A549 (cell line): ENCODE measurements around the gene APOBEC4. TPM values are rescaled to one million over a fixed set of nuclear protein-coding genes. Genes with fewer than 3 reads are reported as not detected.

Experiments used
- ATAC-seq, 2 experiments: fragments of 200-7000 bp in 1 of 2; fragments of >200 bp in 1 of 2; cut with Nextera tagmentation in 1 of 2; cut with Tn5 transposase in 1 of 2; 3 replicates each; pipeline versions ENCODE4 v1.8.0 to v1.9.1; 2018 to 2020; ENCODE audit warnings: mild to moderate bottlenecking in 1 of 2, moderate library complexity in 1 of 2
- CTCF ChIA-PET: fragments of 300-600 bp; sonication (Branson Sonifier 250); formaldehyde crosslinking; extraction: SDS; loops from one replicate; lab custom pipeline; 2021; ENCODE audit warnings: antibody characterized with exemption, inconsistent platforms; lab: Yijun Ruan, JAX
- POLR2A ChIA-PET: fragments of 350-600 bp; formaldehyde crosslinking; extraction: SDS; loops from one replicate; lab custom pipeline; 2021; ENCODE audit warnings: antibody characterized with exemption, inconsistent platforms; lab: Yijun Ruan, JAX
- DNase-seq, 2 experiments: peaks; one replicate each; pipeline versions ENCODE4 v3.0.0 to v3.0.0-alpha.2; 2011 to 2016; ENCODE audit warnings: low read depth in 1 of 2, low spot score in 1 of 2
- FAIRE-seq: peaks from 2 replicates; lab custom pipeline; 2011; peaks lifted over from hg19 to GRCh38; lab: Jason Lieb, UNC
- H3K27ac ChIP-seq, 2 experiments: fragments of >200 bp; sonication (Bioruptor Twin); formaldehyde crosslinking; 3 replicates each; pipeline ENCODE4 v1.5.1; 2016 to 2017
- H3K4me1 ChIP-seq: fragments of >200 bp; sonication (Bioruptor Twin); formaldehyde crosslinking; 3 replicates; pipeline ENCODE4 v1.6.1; 2016
- H3K4me2 ChIP-seq: fragments of >200 bp; sonication (Bioruptor Twin); formaldehyde crosslinking; 3 replicates; pipeline ENCODE4 v1.6.1; 2016
- H3K4me3 ChIP-seq: fragments of >200 bp; sonication (Bioruptor Twin); formaldehyde crosslinking; 3 replicates; pipeline ENCODE4 v1.5.1; 2016
- H3K9me3 ChIP-seq: fragments of >200 bp; sonication (Bioruptor Twin); formaldehyde crosslinking; 3 replicates; pipeline ENCODE4 v1.6.1; 2016
- ESRRA ChIP-seq: fragments of 150-350 bp; IDR thresholded peaks from 2 replicates; pipeline ENCODE4 v1.6.1; 2014; ENCODE audit warnings: mild to moderate bottlenecking, low read length, borderline replicate concordance
- FOXS1 ChIP-seq: fragments of 250-450 bp; sonication (Bioruptor Pico); IDR thresholded peaks from 2 replicates; pipeline ENCODE4 v1.5.0; 2020; ENCODE audit warnings: mild to moderate bottlenecking, moderate library complexity
- GATA3 ChIP-seq: IDR thresholded peaks from 2 replicates; pipeline ENCODE4 v1.6.1; 2012; ENCODE audit warnings: borderline replicate concordance
- HDAC2 ChIP-seq: fragments of 200-600 bp; sonication (generic); IDR thresholded peaks from 2 replicates; pipeline ENCODE4 v1.6.1; 2016
- HOXA7 ChIP-seq: fragments of 250-450 bp; sonication (Bioruptor Pico); IDR thresholded peaks from 2 replicates; pipeline ENCODE4 v1.5.0; 2020; ENCODE audit warnings: mild to moderate bottlenecking, moderate library complexity
- HOXB13 ChIP-seq: fragments of 250-450 bp; sonication (Bioruptor Pico); IDR thresholded peaks from 2 replicates; pipeline ENCODE4 v1.5.0; 2020; ENCODE audit warnings: low read depth, mild to moderate bottlenecking, moderate library complexity
- JUN ChIP-seq, 2 experiments: fragments of >200 bp; sonication (Bioruptor Twin); formaldehyde crosslinking; IDR thresholded peaks; 2 replicates in 1 of 2; 3 replicates in 1 of 2; pipeline ENCODE4 v1.6.1; 2016 to 2017
- JUNB ChIP-seq: fragments of >200 bp; sonication (Bioruptor Twin); formaldehyde crosslinking; IDR thresholded peaks from 2 replicates; pipeline ENCODE4 v1.6.1; 2016
- KDM5A ChIP-seq: fragments of 200-600 bp; sonication (generic); IDR thresholded peaks from 2 replicates; pipeline ENCODE4 v1.6.1; 2016; ENCODE audit warnings: antibody characterized with exemption, mild to moderate bottlenecking
- MAFK ChIP-seq: fragments of 450-650 bp; IDR thresholded peaks from 2 replicates; pipeline ENCODE4 v1.6.1; 2014; ENCODE audit not compliant: partially characterized antibody
- MYC ChIP-seq: IDR thresholded peaks from 2 replicates; pipeline ENCODE4 v1.6.1; 2012; ENCODE audit warnings: mild to moderate bottlenecking, inconsistent platforms, low read length, improper control_type of control experiment, borderline replicate concordance
- PHF8 ChIP-seq: fragments of 200-600 bp; sonication (generic); IDR thresholded peaks from 2 replicates; pipeline ENCODE4 v1.6.1; 2016; ENCODE audit warnings: low read depth, mild to moderate bottlenecking, antibody characterized with exemption, moderate library complexity, borderline replicate concordance
- POLR2A ChIP-seq: IDR thresholded peaks from 2 replicates; pipeline ENCODE4 v1.6.1; 2012; ENCODE audit warnings: mild to moderate bottlenecking, low read length
- RARB ChIP-seq: fragments of 250-450 bp; sonication (Bioruptor Pico); IDR thresholded peaks from 2 replicates; pipeline ENCODE4 v1.8.0; 2021; ENCODE audit warnings: mild to moderate bottlenecking, moderate library complexity
- RCOR1 ChIP-seq: fragments of 150-350 bp; IDR thresholded peaks from 2 replicates; pipeline ENCODE4 v1.6.1; 2014; ENCODE audit warnings: antibody characterized with exemption, low read length, low read depth
- RFX5 ChIP-seq: fragments of 450-650 bp; IDR thresholded peaks from 2 replicates; pipeline ENCODE4 v1.7.1; 2014; ENCODE audit warnings: antibody characterized with exemption, mild to moderate bottlenecking, moderate library complexity
- RNF2 ChIP-seq: fragments of 200-600 bp; sonication (generic); IDR thresholded peaks from 2 replicates; pipeline ENCODE4 v1.6.1; 2016; ENCODE audit warnings: low read depth, mild to moderate bottlenecking, antibody characterized with exemption, moderate library complexity, borderline replicate concordance
- SMC3 ChIP-seq: fragments of >200 bp; sonication (Bioruptor Twin); formaldehyde crosslinking; IDR thresholded peaks from 3 replicates; pipeline ENCODE4 v1.6.1; 2018; ENCODE audit warnings: inconsistent platforms
- TP53 ChIP-seq: fragments of 250-450 bp; sonication (Bioruptor Pico); IDR thresholded peaks from 2 replicates; pipeline ENCODE4 v1.5.0; 2021; ENCODE audit warnings: mild to moderate bottlenecking, moderate library complexity
- ZNF302 ChIP-seq: fragments of 250-450 bp; sonication (Bioruptor Pico); IDR thresholded peaks from 2 replicates; pipeline ENCODE4 v1.9.0; 2021; ENCODE audit warnings: inconsistent platforms, mild to moderate bottlenecking, moderate library complexity
- WGBS: methylation state at CpG from one replicate; pipeline ENCODE4 v1.1.6; 2017; ENCODE audit errors: missing lambda C conversion rate; 5-methylcytosine and 5-hydroxymethylcytosine counted together
- polyA plus RNA-seq, 4 experiments: library from polyadenylated mRNA; depleted of rRNA in 3 of 4; stranded (reverse); fragments of >200 nt; fragmentation: RNase III in 1 of 4; extraction: RNeasy Plus Mini Kit Qiagen cat#74134 plus additional on column Dnase treatment in 1 of 4; gene quantifications; 2 replicates in 3 of 4; 3 replicates in 1 of 4; pipeline ENCODE4 v1.2.3, GENCODE V29; 2011 to 2017
- TF ChIP-seq, protein P1 (sequence below): IDR thresholded peaks from 2 replicates; pipeline ENCODE4 v1.6.1; 2012
- TF ChIP-seq, protein P2 (sequence below): fragments of 450-650 bp; IDR thresholded peaks from 2 replicates; pipeline ENCODE4 v1.6.1; 2014; ENCODE audit warnings: antibody characterized with exemption
- TF ChIP-seq, protein P3 (sequence below): fragments of 200-600 bp; sonication (generic); IDR thresholded peaks from 2 replicates; pipeline ENCODE4 v1.6.1; 2016; ENCODE audit warnings: antibody characterized with exemption, mild to moderate bottlenecking, moderate library complexity
- TF ChIP-seq, protein P4 (sequence below): fragments of 150-350 bp; IDR thresholded peaks from 2 replicates; pipeline ENCODE4 v1.6.1; 2014; ENCODE audit warnings: low read depth, mild to moderate bottlenecking, low read length

APOBEC4 gene
- polyA plus RNA-seq, 2 of the 4 experiments (the other 2 are of a cell fraction), result not detected

DNA sequence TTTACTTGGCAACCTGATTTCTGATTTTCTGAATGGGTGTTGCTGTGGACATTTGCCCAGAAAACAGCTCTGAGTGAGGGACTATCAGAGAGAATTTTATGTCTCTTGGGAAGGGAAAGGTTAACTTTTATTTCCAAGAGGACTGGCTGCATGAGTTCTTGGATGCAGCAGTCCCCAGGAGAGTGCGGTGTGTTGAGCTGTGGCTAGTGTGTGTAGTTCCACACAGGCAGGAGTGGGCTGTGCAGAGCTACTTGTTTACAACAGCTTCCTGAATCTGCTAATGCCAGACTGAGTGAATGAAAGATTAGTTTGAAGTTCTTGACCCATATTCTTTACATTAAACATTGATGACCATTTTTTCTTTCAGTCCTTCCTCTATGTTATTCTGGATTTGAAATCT, 41.0 kb upstream of the APOBEC4 start:
- H3K9me3 ChIP-seq, result no peaks in the 10 kb centered on the region
- FAIRE-seq, result no peak
- no peak overlapping the region for H3K4me2 ChIP-seq
- WGBS, result 80% methylated on average over 1 of the region's 1 CpG
- ChIA-PET POLR2A (no interaction called here), CTCF (interaction anchor here (2.1 to 3.9 kb wide), 4 partner anchors 10 to 222 kb away, joined by 4 to 44 read pairs (median 16); no protein-coding TSS in a partner anchor)
- no peak for DNase-seq
- ATAC-seq, result 0 out of 6 replicates have a peak, but pooled peaks of 1 of the 2 experiments have one; percentile 24
- H3K4me3 ChIP-seq, result no peak overlapping the region
- peaks cover 23% of the 10 kb centered on the region for H3K4me1 ChIP-seq
- no peak overlapping the region; a peak in 1 of 6 replicates for H3K27ac ChIP-seq
- TF ChIP-seq MAFK (no peak), MYC (no peak), HOXB13 (CRISPR knock-in tag) (no peak), RARB (CRISPR knock-in tag) (no peak), TP53 (CRISPR knock-in tag) (no peak), POLR2A (no peak), JUNB (no peak), JUN (IDR thresholded peaks at IDR 0.05) (no peak), HDAC2 (no peak), PHF8 (no peak), RNF2 (no peak), FOXS1 (CRISPR knock-in tag) (no peak)
- TF ChIP-seq, protein P1, sequence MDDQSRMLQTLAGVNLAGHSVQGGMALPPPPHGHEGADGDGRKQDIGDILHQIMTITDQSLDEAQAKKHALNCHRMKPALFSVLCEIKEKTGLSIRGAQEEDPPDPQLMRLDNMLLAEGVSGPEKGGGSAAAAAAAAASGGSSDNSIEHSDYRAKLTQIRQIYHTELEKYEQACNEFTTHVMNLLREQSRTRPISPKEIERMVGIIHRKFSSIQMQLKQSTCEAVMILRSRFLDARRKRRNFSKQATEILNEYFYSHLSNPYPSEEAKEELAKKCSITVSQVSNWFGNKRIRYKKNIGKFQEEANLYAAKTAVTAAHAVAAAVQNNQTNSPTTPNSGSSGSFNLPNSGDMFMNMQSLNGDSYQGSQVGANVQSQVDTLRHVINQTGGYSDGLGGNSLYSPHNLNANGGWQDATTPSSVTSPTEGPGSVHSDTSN, result no peak
- TF ChIP-seq, protein P2, sequence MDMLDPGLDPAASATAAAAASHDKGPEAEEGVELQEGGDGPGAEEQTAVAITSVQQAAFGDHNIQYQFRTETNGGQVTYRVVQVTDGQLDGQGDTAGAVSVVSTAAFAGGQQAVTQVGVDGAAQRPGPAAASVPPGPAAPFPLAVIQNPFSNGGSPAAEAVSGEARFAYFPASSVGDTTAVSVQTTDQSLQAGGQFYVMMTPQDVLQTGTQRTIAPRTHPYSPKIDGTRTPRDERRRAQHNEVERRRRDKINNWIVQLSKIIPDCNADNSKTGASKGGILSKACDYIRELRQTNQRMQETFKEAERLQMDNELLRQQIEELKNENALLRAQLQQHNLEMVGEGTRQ, result no peak
- TF ChIP-seq, protein P3, sequence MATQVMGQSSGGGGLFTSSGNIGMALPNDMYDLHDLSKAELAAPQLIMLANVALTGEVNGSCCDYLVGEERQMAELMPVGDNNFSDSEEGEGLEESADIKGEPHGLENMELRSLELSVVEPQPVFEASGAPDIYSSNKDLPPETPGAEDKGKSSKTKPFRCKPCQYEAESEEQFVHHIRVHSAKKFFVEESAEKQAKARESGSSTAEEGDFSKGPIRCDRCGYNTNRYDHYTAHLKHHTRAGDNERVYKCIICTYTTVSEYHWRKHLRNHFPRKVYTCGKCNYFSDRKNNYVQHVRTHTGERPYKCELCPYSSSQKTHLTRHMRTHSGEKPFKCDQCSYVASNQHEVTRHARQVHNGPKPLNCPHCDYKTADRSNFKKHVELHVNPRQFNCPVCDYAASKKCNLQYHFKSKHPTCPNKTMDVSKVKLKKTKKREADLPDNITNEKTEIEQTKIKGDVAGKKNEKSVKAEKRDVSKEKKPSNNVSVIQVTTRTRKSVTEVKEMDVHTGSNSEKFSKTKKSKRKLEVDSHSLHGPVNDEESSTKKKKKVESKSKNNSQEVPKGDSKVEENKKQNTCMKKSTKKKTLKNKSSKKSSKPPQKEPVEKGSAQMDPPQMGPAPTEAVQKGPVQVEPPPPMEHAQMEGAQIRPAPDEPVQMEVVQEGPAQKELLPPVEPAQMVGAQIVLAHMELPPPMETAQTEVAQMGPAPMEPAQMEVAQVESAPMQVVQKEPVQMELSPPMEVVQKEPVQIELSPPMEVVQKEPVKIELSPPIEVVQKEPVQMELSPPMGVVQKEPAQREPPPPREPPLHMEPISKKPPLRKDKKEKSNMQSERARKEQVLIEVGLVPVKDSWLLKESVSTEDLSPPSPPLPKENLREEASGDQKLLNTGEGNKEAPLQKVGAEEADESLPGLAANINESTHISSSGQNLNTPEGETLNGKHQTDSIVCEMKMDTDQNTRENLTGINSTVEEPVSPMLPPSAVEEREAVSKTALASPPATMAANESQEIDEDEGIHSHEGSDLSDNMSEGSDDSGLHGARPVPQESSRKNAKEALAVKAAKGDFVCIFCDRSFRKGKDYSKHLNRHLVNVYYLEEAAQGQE, result no peak
- TF ChIP-seq, protein P4, sequence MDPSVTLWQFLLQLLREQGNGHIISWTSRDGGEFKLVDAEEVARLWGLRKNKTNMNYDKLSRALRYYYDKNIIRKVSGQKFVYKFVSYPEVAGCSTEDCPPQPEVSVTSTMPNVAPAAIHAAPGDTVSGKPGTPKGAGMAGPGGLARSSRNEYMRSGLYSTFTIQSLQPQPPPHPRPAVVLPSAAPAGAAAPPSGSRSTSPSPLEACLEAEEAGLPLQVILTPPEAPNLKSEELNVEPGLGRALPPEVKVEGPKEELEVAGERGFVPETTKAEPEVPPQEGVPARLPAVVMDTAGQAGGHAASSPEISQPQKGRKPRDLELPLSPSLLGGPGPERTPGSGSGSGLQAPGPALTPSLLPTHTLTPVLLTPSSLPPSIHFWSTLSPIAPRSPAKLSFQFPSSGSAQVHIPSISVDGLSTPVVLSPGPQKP, result no peak

DNA sequence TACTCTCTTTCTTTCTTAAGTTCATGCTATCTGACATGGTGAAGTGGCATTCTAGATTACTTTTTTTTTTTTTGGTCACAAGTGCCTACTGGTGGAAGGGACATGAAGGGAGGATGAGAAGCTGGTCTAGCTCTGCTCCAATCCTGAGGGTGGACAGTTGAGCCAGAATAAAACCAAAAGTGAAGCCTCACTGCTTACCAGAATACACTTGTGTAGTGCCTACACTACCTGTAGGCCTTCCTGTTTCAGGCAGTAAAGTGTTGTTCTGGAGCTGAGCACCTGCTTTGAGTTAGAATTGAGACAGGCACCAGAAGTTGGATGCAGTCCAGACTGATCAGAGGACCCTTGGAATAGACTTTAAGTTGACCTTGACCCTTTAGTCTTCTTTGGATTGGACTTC, 40.4 kb upstream of the APOBEC4 start:
- FAIRE-seq, result no peak
- H3K4me2 ChIP-seq, result no peak overlapping the region
- CTCF ChIA-PET, result interaction anchor here (0.6 to 3.9 kb wide), 5 partner anchors 9 to 222 kb away, joined by 3 to 44 read pairs (median 15); no protein-coding TSS in a partner anchor
- H3K4me1 ChIP-seq, result peaks cover 18% of the 10 kb centered on the region
- no peaks in the 10 kb centered on the region for H3K9me3 ChIP-seq
- H3K27ac ChIP-seq, result no peak overlapping the region; a peak in 1 of 6 replicates
- no peak for TF ChIP-seq PHF8
- no peak for TF ChIP-seq RFX5
- no peak for TF ChIP-seq TP53 (CRISPR knock-in tag)
- no peak for TF ChIP-seq RCOR1
- no peak for TF ChIP-seq KDM5A
- TF ChIP-seq GATA3, result no peak
- no peak for TF ChIP-seq HDAC2
- no peak for TF ChIP-seq ZNF302 (CRISPR knock-in tag)
- TF ChIP-seq, protein P1, result no peak
- TF ChIP-seq ESRRA, result no peak
- TF ChIP-seq HOXA7 (CRISPR knock-in tag), result no peak
- TF ChIP-seq SMC3, result no peak
- TF ChIP-seq, all 56 proteins: peak for 0
- POLR2A ChIA-PET, result no interaction called here
- ATAC-seq, result no peak
- DNase-seq, result no peak
- H3K4me3 ChIP-seq, result no peak overlapping the region
